NCI-H345 treated with DMSO at 0.1 percent for 48 hours (cell line): ENCODE data around the gene ZFYVE27.

Source experiments
- DNase-seq: peaks from one replicate; lab custom pipeline; 2025; ENCODE audit not compliant: unreplicated experiment; lab: John Stamatoyannopoulos, UW

Gene ZFYVE27

DNA sequence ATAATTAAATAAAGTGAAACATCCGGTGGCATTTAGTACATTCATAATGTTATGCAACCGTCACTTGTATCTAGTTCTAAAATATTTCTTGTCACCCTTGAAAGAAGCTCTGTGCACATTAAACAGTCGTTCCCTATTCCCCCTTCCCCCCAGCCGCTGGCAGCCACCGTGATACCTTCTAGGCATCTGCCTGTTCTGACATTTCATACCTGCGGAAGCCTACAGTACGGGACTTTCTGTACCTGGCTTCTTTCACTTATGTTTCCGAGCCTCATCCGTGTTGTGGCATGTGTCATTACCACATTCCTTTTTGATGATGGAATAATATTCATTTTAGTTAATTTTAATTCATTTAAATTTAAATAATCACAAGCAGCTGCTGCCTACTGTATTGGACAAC lies 48.8 kb downstream of the ZFYVE27 start:
- DNase-seq: no peak

DNA sequence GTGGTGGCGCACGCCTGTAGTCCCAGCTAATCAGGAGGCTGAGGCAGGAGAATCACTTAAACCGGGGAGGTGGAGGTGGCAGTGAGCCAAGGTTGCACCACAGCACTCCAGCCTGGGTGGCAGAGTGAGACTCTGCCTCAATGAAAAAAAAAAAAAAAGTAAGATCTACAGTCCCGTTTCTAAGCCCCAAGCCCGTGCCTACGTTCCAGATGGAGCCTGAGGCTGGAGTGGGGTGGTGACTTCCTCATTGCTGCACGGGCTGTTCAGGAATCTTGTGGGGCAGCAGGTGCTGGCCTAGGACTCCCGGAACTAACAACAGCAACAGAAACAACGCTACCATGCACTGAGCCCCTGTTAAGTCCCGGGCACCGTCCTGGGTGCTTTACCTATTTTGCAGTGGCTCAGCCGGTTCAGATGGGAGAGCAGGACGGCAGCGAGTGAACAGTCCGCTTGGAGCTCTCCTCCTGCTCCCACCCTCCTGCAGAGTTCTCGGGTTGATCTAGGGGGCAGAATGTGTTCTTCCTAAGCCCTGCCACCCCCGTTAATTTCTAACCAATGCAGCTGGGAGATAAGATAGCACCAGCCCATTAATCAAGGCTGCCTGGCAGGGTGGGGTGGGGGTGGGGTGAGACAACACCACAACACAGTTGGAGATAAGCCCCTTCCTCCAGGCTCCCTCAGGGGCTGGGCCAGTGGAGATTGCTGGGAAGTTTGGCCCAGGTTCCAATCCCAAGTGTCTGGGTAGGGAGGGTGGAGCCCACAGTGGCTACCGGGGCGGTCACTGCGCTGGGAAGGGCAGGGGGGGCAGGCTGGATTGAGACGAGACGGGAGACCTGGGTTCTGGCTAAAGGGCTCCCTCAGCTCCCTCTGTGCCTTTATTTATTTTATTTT lies 51.9 kb downstream of the ZFYVE27 start:
- DNase-seq: no peak

DNA sequence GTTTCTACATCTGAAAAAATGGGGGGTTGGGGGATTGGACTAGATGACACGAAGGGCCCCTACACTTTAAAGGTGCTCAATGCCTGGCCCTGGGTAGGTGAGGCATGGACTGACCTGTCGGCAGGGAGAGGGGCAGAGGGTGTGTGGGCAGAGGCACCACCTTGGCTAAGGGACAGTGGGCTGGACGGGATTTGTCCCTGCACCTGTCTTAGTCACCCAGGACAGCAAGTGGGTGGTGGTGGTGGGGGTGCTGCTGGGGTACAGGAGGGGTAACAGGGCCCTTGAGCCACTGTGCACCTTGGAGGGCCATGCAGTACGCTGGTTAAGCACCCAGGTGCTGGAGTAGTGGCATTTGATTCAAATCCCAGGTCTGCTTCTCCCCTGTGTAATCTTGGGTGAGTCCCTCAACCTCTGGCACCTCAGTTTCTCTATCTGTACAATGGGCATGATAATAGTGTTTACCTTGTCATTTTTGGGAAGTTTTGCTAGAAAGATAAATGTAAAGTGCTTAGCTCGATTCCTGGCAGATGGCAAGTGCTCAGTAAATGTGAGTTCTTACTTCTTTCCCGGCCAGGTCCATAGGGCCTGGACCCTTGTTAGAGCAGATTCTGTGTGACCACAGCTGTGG lies 53.0 kb downstream of the ZFYVE27 start:
- DNase-seq: no peak

DNA sequence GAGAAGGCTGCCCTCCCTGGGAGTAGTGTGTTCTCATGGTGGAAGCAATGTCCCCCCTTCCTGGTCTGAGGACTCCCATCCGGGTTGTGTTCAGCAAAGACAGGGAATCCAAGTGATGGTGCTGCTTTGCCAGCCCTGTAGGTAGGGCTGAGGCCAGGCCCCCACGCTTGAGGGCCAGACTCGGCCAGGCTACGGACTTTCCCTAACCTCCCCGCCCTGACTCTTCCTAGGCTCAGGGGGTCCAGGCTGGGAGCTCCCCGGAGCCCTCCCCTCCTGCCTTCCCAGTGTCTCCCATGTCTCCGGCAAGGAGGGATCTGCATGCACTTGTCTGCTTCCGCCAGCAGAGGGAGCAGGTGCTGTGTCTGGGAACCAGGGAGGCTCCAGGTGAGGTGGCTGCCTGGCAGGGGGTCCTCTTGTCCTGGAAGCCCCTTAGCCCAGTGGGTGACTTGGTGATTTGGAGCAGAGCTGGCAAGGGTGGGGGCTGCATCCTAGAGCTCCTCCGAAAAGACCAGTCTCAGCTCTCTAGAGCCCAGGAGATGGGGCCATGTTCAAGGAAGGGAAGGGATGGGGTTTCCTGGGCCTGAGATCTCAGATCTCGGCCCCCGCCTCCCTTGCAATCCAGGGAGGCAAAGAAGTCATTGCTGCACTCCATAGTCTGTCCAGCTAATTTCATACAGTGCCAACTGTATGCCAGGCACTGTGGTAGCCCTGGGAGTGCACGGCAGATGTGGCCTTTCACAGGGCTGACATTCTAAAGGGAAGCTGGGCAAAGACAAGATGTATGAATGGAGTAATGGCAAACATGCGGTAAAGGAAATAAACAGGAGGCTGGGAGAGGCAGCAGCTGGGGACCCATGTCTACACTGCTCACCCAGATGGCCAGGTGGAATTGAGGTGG lies 55.1 kb downstream of the ZFYVE27 start:
- DNase-seq: peak; percentile 24

DNA sequence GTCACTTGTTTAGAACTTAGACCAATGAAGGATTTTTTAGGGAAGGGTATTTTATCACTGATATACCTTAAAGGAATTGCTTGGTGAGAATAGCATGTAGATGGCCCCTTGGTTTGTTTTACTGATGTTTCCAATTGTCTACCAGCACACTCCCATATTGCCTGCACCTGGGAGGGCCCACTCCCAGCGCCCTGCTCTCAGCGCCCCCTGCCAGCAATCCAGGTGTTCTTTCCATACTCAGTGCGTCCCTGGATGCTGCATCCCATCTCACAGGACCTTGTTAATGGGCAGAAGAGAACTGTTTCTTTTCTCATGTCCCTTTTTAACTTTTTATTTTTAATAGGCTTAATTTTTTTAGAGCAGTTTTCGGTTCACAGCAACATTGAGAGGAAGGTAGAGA lies 59.0 kb downstream of the ZFYVE27 start:
- DNase-seq: no peak

DNA sequence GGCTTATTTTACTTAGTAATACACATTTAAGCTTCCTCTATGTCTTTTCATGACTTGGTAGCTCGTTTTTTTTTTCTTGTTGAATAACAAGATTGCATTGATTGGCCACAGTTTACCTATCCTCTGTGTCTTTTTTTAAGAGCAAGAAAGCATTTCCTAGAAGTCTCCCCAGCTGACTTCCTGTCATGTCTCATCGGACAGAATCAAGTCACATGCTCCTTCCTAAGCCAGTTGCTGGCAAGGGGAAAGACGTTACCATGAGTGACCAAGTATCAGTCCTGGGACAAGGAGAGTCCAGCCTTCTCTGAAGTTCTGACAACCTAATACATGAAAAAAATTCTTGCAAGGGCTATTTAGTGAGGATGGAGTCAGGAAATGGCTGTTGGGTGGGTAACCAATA lies 59.7 kb downstream of the ZFYVE27 start:
- DNase-seq: no peak

DNA sequence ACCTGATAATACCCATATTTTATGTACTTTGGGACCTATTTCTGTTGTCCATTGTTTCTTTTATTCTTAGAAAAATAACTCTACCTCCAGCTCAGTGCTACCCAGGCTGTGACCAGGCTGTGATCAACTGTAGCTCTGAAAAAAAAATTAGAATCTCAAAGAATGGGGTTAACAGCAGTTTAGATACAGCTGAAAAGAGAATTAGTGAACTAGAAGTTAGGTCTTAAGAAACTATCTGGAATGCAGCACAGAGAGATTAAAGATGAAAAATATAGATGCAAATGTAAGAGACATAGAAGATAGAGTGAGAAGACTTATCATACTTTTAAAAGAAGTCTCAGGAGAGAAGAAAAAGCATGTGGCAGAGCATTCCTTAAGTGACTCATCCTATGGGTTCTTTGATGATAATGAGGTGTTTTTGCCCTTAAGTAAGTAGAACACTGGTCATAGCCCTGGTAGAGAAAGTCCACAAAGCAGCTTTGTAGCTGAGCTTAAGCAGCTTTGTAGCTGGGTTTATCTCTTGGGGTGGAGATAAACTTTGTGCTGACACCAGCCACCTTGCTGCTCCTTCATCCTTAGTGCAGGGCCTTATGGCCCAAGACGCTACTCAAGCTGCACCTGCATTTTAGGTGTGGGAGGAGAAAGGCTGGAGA lies 62.2 kb downstream of the ZFYVE27 start:
- DNase-seq: no peak

DNA sequence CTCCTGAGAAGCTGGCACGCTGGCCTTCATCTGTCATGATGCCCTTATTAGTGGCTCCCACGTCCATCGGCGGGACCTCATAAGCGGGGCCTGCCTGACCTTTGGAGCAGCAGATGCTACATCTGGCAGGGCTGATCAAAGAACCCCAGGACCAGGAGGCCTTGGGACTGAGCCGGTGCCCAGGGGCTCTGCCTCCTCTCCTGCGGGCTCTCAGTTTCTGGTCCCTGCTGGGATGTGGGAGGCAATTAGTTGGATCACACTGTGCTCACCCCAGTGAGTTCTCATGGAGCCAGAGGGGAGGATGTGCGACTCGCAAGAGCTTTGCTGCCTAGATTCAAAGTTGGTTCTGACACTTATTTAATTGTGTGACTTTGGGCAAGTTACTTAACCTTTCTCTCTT lies 63.5 kb downstream of the ZFYVE27 start:
- no peak for DNase-seq

DNA sequence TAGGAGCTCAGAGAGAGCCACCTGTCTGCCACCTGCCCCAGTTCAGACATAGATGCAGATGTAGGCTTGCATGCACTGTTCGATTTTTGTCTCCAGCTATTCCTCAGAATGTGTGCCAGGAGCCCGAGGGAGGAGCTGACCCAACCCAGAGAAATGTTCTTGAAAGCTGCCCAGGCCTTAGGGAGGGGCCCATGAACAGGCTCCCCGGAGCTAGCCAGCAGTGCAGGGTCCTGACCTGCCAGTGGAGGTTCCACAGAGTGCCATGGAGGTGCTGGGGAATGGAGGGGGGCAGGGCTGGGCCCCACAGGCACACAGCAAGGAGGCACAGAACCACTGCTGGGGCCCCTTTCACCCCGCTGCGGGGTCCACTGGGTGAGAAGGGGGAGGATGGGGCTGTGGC lies 64.5 kb downstream of the ZFYVE27 start:
- no peak for DNase-seq

DNA sequence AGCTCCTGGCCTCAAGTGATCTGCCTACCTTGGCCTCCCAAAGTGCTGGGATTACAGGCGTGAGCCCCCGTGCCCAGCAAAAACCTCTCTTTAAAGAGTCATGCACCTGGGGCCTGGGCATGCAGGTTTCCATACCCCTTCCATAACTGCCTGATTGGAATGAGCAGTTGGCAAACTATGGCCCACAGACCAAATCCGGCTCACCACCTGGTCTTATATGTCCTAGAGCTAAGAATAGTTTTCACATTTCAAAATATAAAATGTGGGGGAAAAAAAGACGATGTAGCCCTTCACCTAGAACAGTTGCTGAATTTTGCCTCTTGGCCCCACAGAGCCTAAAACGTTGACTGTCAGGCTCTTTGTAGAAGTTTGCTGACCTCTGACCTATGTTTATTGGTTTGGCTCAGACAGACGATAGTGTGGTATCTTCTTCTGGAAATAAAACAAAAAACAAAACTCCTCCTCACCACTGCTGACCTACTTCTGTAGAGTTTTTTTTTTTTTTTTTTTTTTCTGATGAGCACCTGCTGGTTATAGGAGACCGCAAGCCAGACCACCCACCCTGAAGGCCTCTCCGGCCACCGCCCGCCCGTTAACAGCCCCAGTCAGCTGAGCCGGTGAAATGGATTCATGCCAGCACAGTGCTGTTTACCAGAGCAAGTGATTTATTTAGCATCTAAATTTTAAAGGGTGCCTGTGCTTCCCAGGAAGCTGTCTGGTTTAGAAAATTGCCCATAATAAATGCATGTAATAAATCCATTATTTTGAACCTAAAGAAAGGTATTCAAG lies 68.4 kb downstream of the ZFYVE27 start:
- DNase-seq: no peak

DNA sequence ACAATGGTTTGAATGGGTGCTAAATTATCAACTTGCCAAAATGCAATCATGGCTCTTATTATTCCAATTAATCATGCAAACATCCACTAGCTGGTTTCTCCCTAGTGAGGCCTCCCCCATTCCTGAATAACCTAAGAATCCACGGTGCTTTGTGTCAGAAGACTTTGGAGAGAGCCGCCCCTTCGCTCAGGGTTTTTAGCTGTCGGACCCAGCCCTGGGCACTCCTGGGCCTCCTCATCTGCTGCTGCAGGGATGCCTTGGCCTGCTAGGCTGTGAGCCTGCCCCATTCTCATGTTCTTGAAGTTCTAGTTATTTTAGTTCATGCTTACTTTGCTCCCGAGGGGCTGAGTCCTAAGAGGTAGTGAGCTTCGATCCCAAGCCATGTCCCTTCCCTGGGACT lies 69.0 kb downstream of the ZFYVE27 start:
- DNase-seq: no peak

DNA sequence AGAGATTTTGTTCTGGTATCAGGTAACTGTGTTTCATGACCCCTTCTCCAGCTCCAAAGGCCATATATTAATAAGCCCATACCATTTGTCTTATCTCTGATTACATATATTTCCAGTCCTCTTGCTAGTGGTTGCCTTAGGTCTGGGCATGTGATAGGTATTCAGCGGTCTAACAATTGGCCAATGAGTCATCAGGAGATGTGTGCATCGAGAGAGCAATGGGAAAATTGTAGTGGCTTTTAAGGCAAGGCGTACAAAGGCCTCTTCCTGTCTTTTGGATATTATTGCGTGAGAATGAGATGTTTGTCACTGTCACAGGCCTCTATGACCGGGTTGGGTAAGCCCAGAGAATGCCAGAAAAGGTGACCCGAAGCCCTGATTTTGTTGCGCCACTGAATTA lies 73.5 kb downstream of the ZFYVE27 start:
- DNase-seq: no peak
